HG03521 (cell line): ENCODE data around the gene DCAF5.

Experiments used
- ATAC-seq: cut with Tn5 transposase; IDR thresholded peaks from one replicate; pipeline ENCODE4 v1.9.1; 2021; ENCODE audit warnings: mild to moderate bottlenecking, moderate library complexity; ENCODE audit not compliant: unreplicated experiment

Gene DCAF5

DNA sequence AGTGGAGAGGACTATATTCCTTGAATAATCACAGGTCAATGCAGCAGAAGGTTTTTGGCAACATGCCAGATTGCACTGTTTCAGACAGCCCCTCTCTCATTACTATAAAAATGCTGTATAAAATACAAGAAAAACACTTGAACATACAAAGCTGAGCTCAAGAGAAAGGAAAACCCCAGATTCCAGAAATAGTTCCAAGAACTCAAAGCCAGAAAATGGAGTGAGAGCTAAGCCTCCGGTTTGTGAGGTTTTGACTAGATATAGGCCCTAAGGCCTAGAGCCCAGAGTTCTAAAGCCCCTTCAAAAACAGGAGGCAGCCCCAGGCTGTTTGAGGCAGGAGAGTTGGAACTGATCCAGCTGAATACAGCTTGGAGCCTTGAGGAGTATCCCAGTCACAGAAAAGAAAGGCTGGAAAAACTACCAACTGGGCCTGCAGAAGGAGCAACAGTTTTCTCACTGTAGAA, 144.5 kb downstream of the DCAF5 start:
- no peak for ATAC-seq

DNA sequence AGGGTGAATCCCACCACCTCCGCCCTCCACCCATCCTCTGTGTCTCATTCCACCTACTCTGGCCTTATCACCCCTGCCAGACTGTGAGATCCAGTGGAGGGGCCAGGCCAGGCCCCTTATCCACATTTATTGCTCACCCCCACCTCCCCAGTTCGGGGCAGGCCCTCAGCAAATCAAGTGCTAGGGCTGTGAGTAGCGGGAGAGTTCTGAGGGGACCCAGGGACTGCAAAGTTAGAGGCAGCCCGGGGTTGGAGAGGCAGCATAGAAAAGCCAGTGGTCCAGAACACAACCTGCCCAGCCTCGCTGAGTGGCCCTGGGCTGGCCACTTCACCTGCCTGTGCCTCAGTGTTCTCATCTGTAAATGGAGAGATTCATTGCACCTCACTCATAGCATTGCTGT, 146.6 kb downstream of the DCAF5 start:
- no peak for ATAC-seq

DNA sequence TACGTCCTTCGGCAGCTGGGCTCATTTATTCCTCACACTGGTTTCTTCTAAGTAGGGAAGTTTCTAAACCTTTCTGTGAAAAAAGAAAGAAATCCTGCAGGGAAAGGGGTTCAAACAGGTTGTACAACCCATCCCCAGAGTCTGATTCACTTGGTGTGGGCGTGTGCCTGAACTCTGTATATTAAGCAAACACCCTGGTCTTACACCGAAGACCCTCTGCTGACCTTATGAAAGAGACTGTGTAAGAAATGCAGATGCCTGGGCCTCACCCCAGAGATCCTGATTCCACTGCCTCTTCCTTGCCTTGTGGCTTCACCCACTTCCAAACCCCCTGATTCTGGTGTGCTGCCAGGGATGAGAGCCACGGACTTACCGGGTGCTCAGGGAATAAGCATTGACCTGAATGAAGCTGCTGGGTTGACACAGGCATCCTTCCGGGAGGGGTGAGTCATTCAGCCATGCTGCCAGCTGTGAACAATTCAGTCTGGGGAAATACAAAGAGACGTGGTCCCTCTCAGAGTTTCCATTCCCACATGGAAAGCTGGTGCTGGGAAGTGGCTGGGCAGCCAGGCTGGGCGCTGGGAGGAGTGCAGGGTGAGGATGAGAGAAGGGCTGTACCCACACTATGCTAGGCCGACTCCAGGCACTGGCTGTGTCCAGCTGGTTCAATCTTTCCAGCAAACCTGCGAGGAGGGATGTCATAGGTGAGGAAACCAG, 147.3 kb downstream of the DCAF5 start:
- no peak for ATAC-seq

DNA sequence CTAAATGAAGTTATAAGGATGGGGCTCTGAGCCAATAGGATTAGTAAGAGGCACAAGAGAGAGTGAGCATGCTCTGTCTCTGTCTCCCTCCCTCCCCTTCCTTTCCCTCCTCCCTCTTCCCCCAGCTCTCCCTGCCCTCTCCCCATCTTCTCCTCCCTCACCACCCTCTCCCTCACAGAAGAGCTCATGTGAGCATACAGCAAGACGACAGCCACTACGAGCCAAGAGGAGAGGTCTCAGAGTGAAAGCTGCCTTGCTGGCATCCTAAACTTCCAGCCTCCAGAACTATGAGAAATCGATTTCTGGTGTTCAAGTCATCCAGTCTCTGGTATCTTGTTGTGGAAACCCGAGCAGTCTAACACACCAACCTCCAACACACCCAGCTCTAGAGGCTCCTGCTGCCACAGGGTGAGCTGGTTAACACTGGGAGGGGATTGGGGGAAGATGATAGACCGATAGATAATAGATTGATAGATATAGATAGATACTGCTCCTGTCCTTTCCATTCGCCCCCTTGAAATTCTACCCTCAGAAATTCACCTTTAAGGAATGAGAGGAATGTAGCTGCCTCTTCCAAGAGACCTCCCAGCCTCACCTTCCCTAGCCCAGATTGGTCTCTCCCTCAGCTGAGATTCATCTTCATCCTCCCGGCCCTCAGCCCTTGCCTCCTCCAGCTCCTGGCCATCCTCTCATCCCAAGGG, 148.0 kb downstream of the DCAF5 start:
- no peak for ATAC-seq

DNA sequence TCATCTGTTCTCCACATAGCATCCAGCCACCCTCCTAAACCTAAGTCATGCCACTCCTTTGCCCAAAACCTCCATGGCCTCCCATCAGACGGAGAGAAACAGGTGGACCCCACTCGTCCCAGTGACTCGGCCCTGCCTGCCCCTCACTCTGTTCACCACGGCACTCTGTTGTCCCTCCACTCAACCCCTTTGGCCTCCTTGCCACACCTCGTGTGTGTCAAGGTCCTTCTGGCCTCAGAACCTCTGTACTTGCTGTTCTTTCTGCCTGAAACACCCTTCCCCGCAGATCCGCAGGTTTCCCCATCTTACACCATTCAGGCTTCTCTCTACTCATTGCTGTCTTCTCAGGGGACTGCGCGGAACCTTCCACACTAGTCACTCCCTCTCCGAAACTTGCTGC, 149.3 kb downstream of the DCAF5 start:
- no peak for ATAC-seq

DNA sequence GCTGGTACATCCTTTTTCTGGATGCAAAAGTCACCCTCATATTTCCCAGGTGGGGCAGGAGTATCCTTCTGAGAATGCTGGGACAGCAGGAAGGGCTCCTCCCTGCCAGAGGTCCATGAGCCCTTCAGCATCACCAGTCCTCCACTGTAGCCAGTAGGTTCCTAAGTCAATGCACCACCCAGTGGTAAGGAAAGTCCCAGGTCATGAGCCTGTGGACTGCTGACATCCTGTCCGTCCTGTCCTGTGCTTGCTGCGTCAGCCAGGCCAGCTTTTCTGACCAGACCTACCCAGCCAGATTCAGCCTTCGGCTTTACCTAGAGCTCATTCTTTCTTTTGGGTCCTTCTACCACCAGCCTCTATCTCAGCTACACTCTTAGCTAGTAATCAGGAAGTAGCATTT, 150.8 kb downstream of the DCAF5 start:
- ATAC-seq, result no peak

DNA sequence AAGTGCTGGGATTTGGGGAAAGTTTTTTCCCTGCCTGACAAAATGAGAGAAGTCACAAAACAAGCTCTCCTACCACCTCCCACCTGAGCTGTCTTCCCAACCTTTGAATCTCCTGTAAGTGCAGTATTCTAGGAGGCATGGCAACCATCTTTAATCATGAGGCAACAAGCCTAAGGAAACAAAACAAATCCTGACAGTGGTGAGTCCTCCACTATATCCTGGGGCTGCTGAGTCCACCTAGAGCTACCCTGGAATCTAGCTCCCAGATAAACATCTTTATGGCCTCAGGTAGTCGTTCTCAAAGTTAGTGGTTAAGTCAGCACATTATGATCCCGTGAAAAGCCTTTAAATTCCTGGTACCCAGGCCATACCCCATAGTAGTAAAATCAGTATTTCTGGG, 151.5 kb downstream of the DCAF5 start:
- no peak for ATAC-seq
